HG02870 (cell line): ENCODE results near the gene MAPK7.

Source experiments
- ATAC-seq: cut with Tn5 transposase; IDR thresholded peaks from one replicate; pipeline ENCODE4 v1.9.1; 2021; ENCODE audit warnings: mild to moderate bottlenecking, moderate library complexity; ENCODE audit not compliant: unreplicated experiment

MAPK7 gene

GRCh38 chr17:19362277-19363113 is 15.8 kb upstream of the MAPK7 start, which contains the start of gene B9D1:
Gene B9D1 (minus strand): TSS chr17:19362723. CDS start chr17:19362569, 154 bp downstream.
- ATAC-seq = peak; percentile 80

GRCh38 chr17:19363114-19363438 is 15.2 kb upstream of the MAPK7 start:
- no peak for ATAC-seq

- ATAC-seq = no peak
Observed at GRCh38 chr17:19363460-19364035, 14.8 kb upstream of the MAPK7 start.

GRCh38 chr17:19364699-19365498 is 13.4 kb upstream of the MAPK7 start:
- no peak for ATAC-seq

- ATAC-seq = no peak
Observed at GRCh38 chr17:19365499-19365817, 12.8 kb upstream of the MAPK7 start.

GRCh38 chr17:19365833-19366636 is 12.3 kb upstream of the MAPK7 start:
- no peak for ATAC-seq

- ATAC-seq = no peak
Observed at GRCh38 chr17:19366637-19366972, 11.7 kb upstream of the MAPK7 start.

GRCh38 chr17:19368229-19368628 is 10.1 kb upstream of the MAPK7 start:
- no peak for ATAC-seq

- no peak for ATAC-seq
Observed at GRCh38 chr17:19369107-19369778, 9.1 kb upstream of the MAPK7 start.

GRCh38 chr17:19369846-19370492 is 8.3 kb upstream of the MAPK7 start:
- ATAC-seq = no peak

- ATAC-seq = no peak
Observed at GRCh38 chr17:19370493-19370960, 7.8 kb upstream of the MAPK7 start.

GRCh38 chr17:19371259-19372010 is 6.9 kb upstream of the MAPK7 start:
- no peak for ATAC-seq

- no peak for ATAC-seq
Observed at GRCh38 chr17:19372011-19372370, 6.3 kb upstream of the MAPK7 start.

GRCh38 chr17:19372439-19372838 is 5.9 kb upstream of the MAPK7 start:
- no peak for ATAC-seq

GRCh38 chr17:19372866-19373504 is 5.3 kb upstream of the MAPK7 start:
- no peak for ATAC-seq

- ATAC-seq = no peak
Observed at GRCh38 chr17:19374136-19374535, 4.2 kb upstream of the MAPK7 start.

- ATAC-seq = no peak
Observed at GRCh38 chr17:19375732-19376131, 2.6 kb upstream of the MAPK7 start.

- no peak for ATAC-seq
Observed at GRCh38 chr17:19376811-19377210, 1.5 kb upstream of the MAPK7 start.
